GM19351 (cell line): Measurements from ENCODE around the gene CPSF2.
"Not testable (repeated sequence)": the region's sequence is repeated elsewhere in the genome, so short reads cannot be mapped to it uniquely, and the experiment has no call there.

Experiments
- ATAC-seq: cut with Tn5 transposase; IDR thresholded peaks from one replicate; pipeline ENCODE4 v1.9.1; 2021; ENCODE audit warnings: mild to moderate bottlenecking, moderate library complexity; ENCODE audit not compliant: unreplicated experiment

The CPSF2 gene

DNA sequence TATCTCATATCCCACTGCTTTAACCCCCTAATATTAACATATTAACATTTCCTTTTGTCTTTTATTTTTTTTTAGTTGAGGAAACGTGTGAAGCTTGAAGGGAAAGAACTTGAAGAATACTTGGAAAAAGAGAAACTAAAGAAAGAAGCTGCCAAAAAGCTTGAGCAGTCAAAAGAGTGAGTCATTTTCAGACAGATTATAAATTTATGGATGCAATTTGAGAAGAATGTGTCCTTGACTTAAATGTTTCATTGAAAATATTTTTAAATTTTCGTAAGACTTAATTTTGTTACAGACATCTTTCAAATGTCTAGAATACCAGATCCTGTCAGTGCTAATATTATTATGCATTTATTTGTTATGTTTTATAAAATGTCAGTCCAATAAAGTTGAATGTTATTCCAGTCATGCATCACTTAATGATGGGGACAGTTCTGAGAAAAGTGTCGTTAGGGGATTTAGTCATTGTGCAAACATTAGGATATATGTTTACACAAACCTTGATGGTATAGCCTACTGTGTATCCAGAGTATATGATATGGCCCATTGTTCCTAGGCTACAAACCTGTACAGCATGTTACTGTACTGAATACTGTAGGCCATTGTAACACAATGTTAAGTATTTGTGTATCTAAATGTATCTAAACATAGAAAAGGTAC is 32.6 kb downstream of the CPSF2 start:
- ATAC-seq, result no peak

DNA sequence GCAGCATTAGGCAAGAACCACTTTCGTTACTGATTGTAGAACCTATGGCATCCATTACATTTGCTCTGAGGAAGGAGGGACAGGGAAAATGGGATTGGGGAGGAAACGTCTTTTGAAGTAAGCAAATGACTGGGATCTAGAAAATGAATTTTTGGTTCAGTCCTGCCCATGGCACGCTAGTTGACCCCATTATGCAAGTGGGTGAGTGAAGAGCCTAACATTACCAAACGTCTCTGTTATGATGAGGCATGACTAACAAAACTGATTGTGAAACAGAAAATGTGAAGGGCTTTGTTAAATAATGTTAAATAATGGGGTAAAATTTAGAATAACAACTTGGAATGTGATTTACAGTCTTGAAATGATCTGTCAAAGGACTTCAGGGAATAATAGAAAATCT is 38.9 kb downstream of the CPSF2 start:
- no peak for ATAC-seq

DNA sequence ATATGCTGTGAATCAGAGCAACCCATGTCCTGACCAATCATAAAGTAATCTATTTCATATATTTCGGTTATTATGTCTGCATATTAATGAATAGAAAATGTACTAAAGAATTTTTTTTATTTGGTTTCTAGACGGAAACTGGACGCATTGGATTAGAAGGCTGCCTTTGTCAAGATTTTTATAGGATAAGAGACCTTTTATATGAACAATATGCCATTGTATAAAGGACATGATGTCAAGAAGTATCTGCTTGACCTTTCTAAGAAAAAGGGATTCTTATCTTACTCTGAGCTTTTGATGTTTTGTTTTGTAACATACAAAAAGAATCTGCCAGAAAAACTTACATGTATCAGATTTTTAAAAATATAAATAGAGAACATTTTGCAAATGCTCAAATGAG is 39.8 kb downstream of the CPSF2 start:
- ATAC-seq, result no peak

DNA sequence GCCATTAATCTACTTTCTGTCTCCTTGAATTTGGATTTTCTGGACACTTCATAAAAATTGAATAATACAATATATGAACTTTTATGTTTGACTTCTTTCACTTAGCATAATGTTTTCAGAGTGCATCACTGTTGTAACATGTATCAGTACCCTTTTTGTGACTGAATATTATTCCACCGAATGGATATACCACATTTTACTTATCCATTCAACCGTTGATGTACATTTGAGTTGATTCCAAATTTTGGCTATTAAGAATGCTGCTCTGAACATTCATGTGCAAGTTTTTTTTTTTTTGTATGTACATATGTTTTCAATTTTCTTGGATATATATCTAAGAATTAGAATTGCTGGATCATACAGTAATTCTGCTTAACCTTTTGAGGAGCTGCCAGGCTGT is 43.2 kb downstream of the CPSF2 start:
- no peak for ATAC-seq

DNA sequence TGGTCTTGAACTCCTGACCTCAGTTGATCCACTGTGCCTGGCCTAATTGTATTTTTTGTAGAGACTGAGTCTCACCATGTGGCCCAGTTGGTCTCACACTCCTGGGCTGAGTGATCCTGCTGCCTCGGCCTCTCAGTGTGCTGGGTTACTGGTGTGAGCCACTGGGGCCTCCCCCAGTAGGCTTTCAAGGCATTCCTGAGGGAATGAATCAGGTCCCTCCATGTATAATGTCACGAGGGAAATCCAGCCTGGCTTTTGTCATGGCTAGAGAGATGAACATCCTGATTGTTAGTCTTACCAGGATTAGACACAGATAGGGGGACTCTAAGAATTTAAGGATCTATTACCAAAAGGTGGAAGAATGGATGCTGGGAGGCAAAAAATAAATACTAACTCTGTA is 51.9 kb downstream of the CPSF2 start:
- ATAC-seq, result no peak

DNA sequence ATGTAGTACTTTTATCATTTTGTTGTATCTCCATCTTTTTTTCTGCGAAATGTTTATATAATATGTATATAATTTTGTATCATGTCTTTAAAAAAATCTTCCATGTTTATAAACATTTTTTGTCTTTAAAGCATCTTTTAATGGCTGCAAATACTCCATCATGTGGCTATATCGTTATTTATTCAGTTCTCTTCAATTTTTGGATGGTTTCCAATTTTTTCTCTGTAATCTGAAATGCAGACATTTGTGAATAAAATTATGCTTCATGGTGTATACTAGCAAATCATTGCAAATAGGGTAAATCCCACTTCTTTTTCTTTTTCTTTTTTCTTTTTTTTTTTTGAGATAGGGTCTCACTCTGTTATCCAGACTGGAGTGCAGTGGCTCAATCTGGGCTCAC is 54.0 kb downstream of the CPSF2 start:
- ATAC-seq, result no peak

DNA sequence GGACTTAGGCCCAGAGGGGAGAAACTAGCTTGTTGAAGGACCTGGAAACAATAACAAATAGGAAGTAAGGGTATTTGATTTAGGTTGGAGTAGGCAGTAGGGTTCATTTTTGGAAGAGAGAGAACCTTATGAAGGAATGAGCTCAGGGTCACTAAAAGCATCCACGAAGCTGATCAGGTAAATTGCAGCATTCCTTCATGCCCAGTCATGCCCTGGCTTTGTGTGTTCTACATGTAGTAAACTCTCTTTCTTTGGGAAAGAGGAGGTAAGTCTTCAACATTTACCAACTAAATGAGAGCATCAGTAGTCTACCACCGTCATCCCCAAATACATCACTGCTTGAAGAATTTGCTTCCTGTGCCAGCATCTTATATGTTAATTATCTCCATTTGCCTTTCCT is 54.7 kb downstream of the CPSF2 start:
- ATAC-seq, result no peak

DNA sequence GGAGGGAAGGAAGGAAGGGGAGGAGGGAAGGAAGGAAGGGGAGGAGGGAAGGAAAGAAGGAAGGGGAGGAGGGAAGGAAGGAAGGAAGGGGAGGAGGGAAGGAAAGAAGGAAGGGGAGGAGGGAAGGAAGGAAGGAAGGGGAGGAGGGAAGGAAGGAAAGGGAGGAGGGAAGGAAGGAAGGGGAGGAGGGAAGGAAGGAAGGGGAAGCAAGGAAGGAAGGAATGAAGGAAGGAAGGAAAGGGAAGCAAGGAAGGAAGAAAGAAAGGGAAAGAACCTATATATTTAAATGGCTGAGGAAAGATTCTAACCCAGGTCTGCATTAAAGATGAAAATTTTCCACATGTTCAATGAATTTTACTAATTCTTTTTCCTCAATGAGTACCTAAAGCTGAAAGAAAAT is 57.4 kb downstream of the CPSF2 start:
- ATAC-seq, result not testable (repeated sequence)

DNA sequence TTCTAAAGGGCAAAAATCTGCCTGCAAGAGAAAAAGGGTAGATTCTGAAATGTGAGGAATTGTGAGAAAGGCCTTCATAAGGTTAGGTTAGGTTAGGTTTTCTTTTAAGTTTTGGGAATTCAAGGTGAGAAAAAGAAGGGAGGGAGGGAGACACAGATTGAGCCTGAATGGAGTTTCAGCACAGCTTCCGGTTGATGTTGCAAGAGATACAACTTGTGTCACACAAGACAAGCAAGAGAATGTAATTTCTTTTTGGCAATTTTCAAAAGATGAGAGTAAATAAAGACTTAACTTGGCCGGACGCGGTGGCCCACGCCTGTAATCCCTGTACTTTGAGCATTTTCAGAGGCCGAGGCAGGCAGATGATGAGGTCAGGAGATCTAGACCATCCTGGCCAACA is 63.8 kb downstream of the CPSF2 start:
- ATAC-seq, result no peak

DNA sequence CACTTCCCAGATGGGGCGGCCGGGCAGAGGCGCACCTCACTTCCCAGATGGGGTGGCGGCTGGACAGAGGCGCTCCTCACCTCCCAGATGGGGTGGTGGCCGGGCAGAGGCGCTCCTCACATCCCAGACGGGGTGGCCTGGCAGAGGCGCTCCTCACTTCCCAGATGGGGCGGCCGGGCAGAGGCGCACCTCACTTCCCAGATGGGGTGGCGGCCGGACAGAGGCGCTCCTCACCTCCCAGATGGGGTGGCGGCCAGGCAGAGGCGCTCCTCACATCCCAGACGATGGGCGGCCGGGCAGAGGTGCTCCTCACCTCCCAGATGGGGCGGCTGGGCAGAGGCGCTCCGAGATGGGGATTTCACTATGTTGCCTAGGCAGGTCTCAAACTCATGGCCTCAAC is 65.8 kb downstream of the CPSF2 start:
- ATAC-seq, result not testable (repeated sequence)

DNA sequence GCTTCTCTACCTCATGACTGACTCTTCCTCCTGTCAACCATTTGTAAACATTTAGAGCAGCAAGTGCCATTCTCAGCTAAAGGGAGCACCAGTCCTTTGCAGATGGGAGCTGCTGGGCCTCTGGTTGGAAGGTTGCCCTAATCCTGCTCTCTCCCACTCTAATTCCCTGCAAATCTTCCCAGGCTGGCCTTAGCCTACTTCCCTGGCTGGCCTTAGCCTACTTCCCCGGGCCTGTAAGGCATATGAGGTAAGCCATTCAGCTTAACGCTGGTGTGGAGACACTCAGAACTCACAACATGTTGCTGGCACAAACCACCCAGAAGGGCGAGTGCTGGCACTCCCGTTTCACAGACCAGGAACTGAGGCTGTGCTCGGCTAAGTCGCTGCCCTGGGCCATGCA is 69.0 kb downstream of the CPSF2 start:
- no peak for ATAC-seq

DNA sequence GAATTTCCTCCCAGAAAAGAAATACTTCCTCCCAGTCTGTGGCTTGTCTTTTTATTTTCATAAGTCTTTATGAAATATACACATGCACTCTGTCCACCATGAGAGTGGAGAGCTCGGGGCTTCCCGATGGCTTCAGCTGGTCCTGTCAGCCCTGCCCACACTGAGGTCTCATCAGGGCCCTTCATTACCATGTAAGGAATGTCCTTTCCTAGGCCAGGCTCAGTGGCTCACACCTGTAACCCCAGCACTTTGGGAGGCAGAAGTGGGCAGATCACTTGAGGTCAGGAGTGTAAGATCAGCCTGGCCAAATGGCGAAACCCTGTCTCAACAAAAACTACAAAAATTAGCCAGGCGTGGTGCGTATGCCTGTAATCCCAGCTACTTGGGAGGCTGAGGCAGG is 77.0 kb downstream of the CPSF2 start:
- ATAC-seq, result no peak

DNA sequence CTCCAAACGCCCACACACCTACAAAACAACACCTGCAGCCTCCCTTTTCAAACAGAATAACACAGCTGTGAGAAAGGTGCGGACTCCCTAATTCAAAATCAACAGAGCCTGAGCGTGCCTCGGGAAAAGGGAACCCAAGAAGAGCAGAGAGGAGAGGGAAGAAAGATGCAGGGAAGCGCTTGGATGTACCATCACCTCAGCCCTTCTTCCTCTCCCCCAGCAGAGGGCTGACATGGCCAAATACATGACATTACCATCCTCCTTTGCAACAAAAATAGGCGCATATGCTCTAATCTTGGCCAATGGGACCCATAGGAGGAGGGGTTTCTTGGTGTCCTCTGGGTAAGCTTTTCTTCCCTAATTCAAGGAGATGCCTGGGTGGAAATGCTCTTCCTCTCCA is 78.0 kb downstream of the CPSF2 start:
- no peak for ATAC-seq

DNA sequence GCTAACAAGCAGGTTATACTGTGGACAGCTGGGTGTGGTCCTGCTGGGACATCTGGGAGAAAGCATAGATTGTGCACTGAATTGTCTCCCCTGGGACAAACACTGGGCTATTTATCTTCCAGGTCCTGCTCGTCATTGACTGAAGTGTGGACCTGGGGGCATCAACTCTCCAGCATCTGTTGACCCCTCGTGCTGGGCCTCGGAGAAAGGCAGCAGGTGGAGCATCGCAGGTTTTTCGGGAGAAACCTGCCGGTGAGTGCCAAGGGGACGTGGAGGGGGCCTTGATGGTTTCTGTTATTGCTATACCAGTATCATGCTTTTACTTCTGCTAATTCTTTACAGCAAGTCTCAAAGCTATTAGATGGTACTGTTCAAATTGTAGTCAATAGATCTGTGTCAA is 81.3 kb downstream of the CPSF2 start:
- no peak for ATAC-seq

DNA sequence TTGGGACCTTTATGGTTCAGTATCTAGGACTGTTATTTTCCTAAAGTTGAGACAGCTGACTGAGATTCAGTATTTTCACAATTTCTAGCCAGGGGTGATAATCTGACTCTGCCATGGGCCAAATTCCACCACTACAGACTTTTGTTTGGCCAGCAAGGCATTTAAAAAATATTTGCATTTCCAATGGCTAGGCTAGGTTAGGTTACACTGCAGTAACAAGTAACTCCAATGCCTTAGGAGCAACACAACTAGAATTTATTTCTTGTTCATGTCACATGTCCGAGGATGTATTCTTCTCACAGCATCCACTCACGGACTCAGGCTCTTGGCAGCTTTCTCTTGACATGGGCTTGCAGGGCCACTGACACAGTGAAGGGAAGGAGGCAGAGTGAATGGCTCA is 83.0 kb downstream of the CPSF2 start:
- ATAC-seq, result no peak

DNA sequence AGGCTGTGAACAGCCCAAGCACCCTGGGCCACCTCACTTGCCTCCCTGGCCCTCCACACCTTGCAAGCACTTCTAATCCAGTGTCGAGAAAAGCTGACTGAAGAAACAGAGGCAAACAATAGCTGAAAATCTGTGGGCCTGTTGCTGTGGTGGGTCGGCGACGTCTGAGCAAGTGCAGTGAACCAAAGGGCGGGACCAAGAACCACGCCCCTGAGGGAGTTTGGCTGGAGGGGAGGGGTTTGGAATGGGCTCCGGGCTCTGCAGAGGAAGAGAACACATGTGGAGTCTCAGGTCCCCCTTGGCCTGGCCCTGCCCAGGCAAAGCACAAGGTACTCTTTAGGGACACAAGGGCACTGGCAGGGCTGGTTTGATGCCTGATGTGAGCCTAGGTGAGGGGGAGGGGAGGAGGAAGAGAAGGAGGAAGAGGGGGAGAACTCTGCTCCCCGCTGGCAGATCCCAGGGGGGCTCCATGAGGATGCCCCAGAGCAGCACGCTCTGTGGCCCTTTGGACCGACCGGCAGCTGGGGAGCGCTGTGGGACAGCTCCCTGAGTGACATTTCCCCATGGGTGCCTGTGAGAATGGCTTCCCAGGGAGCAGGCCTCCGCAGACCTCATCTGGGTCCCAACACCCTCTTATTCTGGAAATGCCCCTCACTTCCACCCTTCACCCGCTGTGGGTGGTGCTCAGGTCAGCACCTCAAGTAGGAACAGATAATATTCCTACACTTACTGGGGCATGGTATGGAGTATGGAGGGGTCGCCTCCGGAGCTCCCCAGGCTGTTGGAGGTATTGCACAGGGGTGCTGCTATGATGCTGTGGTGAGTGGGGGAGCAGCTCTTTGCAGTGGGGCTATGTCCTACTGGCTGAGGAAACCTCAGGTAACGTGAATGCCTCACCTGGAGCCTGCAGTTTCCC is 85.5 kb downstream of the CPSF2 start:
- ATAC-seq, result no peak

DNA sequence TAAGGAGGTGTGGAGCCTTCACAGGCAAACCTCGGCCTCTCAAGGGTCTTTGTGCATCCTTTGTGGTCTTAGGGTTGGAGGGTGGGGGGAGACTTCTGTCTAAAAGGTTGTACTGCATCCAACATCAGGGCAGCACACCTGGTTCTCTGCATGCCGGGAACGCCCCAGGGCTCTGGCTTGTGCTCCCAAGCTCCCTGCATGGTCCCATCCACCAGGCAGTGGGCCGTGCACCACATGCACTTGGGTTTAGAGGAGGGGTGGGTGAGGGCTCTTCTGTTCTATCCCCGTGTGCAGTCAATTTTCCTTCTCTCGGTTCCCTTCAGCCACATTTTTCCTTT is 86.1 kb downstream of the CPSF2 start:
- no peak for ATAC-seq

DNA sequence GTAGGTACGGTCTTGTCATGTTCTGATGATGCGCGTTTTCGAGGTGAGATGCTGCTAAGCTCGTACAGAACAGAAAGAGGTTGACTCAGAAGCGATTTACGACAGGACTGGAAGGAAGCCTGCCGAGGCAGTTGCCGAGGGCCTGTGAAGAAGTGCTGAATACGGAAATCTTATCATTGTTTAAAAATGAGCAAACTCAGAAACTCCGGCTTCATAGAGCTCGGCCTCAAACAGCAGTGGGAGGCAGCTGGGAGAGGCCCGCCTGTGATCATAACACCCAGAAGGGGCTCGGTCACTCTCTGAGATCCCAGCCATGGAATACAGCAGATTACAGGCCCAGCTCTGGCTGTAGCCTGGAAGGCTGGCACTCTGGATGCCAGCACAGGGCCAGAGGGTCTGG is 87.4 kb downstream of the CPSF2 start:
- ATAC-seq, result no peak

DNA sequence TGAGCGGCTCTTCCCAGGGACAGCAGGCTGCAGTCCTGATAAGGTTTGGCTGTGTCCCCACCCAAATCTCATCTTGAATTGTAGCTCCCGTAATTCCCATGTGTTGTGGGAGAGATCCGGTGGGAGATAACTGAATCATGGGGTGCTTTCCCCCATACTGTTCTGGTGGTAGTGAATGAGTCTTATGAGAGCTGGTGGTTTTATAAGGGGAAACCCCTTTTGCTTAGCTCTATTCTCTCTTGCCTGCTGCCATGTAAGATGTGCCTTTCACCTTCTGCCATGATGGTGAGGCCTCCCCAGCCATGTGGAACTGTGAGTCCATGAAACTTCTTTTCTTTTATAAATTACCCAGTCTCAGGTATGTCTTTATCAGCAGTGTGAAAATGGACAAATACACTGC is 91.4 kb downstream of the CPSF2 start:
- ATAC-seq, result not testable (repeated sequence)

DNA sequence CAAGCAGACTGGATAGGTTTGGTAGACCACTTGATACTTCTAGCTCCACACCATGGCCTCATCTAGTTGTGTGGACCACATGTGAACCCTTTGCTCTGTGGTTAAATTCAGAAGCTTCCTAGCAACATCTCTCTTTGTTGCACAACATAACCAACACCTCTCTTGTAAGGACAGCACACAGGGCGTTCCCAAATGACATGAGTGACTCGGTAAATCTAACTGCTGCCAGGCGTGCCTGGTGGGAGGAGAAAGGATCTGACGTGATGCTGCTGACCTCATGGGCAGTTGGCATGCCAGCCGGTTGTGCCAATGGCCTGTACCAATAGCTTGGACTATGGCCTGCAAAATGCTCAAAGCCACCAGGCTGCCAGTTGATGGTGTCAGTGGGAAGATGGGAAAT is 93.8 kb downstream of the CPSF2 start:
- ATAC-seq, result no peak

DNA sequence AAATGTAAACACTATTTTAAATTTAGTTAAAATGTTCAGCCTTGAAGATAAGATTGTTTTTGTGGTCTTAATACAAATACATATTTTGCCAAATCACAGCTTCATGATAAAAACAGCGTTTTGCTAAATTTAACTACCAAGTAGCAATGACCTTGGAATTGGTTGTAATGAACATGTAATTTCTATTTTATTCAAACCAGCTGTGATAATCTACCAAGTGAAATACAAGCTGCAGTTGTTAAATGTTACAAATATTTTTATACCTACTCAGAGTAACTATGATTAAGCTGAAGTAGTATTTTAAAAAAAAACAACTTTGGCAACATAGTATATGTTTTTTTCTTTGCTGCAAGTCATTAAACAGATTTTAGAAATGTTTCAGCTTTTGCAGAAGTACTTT is 96.2 kb downstream of the CPSF2 start:
- no peak for ATAC-seq
